ENCODE results near the gene TRPC3. TPM values are rescaled to one million over a fixed set of nuclear protein-coding genes. Genes with fewer than 3 reads are reported as not detected.

The TRPC3 gene
- total RNA-seq, 3 donors from 2014 or later: 0.17 to 1.0 (median 0.51) TPM

- intact Hi-C loops (cut with DNase I, micrococcal nuclease): no loop called here
- no peaks in the 10 kb centered on the region for H3K9me3 ChIP-seq
- no peaks in the 10 kb centered on the region for H3K4me1 ChIP-seq (ENCODE audit: low read depth)
- DNase-seq: no peak
- no peak overlapping the region for H3K4me3 ChIP-seq
- no peak for ATAC-seq
- no peaks in the 10 kb centered on the region for H3K36me3 ChIP-seq (ENCODE audit: low read depth)
- TF ChIP-seq CTCF (IDR thresholded peaks at IDR 0.05): no peak
These were observed 88.1 kb downstream of the TRPC3 start for GRCh38 chr4:121863799-121864198.

- TF ChIP-seq CTCF (IDR thresholded peaks at IDR 0.05): no peak
- peak in 1 of 3 donors; percentile 10 for DNase-seq
- Histone ChIP-seq H3K9me3 (no peaks in the 10 kb centered on the region), H3K4me3 (no peak overlapping the region), H3K4me1 (ENCODE audit: low read depth) (no peaks in the 10 kb centered on the region), H3K36me3 (ENCODE audit: low read depth) (no peaks in the 10 kb centered on the region)
- intact Hi-C loops (cut with DNase I, micrococcal nuclease): no loop called here
- peak; percentile 37 for ATAC-seq
These were observed 90.4 kb downstream of the TRPC3 start for GRCh38 chr4:121861426-121861825.

GRCh38 chr4:121860121-121860520 lies 91.7 kb downstream of the TRPC3 start:
- H3K4me3 ChIP-seq: no peak overlapping the region
- H3K4me1 ChIP-seq (ENCODE audit: low read depth): no peaks in the 10 kb centered on the region
- no peak for TF ChIP-seq CTCF (IDR thresholded peaks at IDR 0.05)
- no peaks in the 10 kb centered on the region for H3K9me3 ChIP-seq
- ATAC-seq: no peak
- H3K36me3 ChIP-seq (ENCODE audit: low read depth): no peaks in the 10 kb centered on the region
- intact Hi-C loops (cut with DNase I, micrococcal nuclease): no loop called here
- DNase-seq: no peak

GRCh38 chr4:121851354-121851753 lies 100.5 kb downstream of the TRPC3 start:
- no peak for TF ChIP-seq CTCF (IDR thresholded peaks at IDR 0.05)
- Histone ChIP-seq H3K4me1 (ENCODE audit: low read depth) (no peaks in the 10 kb centered on the region), H3K9me3 (no peaks in the 10 kb centered on the region), H3K4me3 (no peak overlapping the region), H3K36me3 (ENCODE audit: low read depth) (no peaks in the 10 kb centered on the region)
- intact Hi-C loops (cut with DNase I, micrococcal nuclease): no loop called here
- no peak for DNase-seq
- no peak for ATAC-seq

- intact Hi-C loops (cut with DNase I, micrococcal nuclease): no loop called here
- ATAC-seq (no peak), DNase-seq (no peak)
- no peak for TF ChIP-seq CTCF (IDR thresholded peaks at IDR 0.05)
- H3K4me1 ChIP-seq (ENCODE audit: low read depth): no peaks in the 10 kb centered on the region
- H3K36me3 ChIP-seq (ENCODE audit: low read depth): no peaks in the 10 kb centered on the region
- H3K4me3 ChIP-seq: no peak overlapping the region
- no peaks in the 10 kb centered on the region for H3K9me3 ChIP-seq
These were observed 105.2 kb downstream of the TRPC3 start for GRCh38 chr4:121846662-121847061.

GRCh38 chr4:121842862-121843261 lies 109.0 kb downstream of the TRPC3 start:
- no peak for ATAC-seq
- Histone ChIP-seq H3K4me3 (no peak overlapping the region), H3K36me3 (ENCODE audit: low read depth) (no peaks in the 10 kb centered on the region), H3K9me3 (no peaks in the 10 kb centered on the region), H3K4me1 (ENCODE audit: low read depth) (no peaks in the 10 kb centered on the region)
- intact Hi-C loops (cut with DNase I, micrococcal nuclease): no loop called here
- no peak for DNase-seq
- no peak for TF ChIP-seq CTCF (IDR thresholded peaks at IDR 0.05)
